NCI-H128 (cell line): ENCODE measurements around the gene SLC16A1.
"Not testable (repeated sequence)": the region's sequence is repeated elsewhere in the genome, so short reads cannot be mapped to it uniquely, and the experiment has no call there.

ENCODE experiments used
- DNase-seq: peaks from one replicate; lab custom pipeline; 2025; ENCODE audit not compliant: unreplicated experiment; lab: John Stamatoyannopoulos, UW

SLC16A1 gene

GRCh38 chr1:112927462-112927990 lies 28.5 kb downstream of the SLC16A1 start:
- DNase-seq = no peak

GRCh38 chr1:112926858-112927257 lies 29.1 kb downstream of the SLC16A1 start:
- DNase-seq = no peak

GRCh38 chr1:112925015-112925414 lies 31.0 kb downstream of the SLC16A1 start:
- DNase-seq = no peak

GRCh38 chr1:112923959-112924349 lies 32.0 kb downstream of the SLC16A1 start:
- DNase-seq = no peak

- no peak for DNase-seq
Observed at GRCh38 chr1:112923234-112923958, 32.6 kb downstream of the SLC16A1 start.

GRCh38 chr1:112911506-112912220 lies 44.3 kb downstream of the SLC16A1 start:
- DNase-seq = no peak

- no peak for DNase-seq
Observed at GRCh38 chr1:112909847-112910246, 46.1 kb downstream of the SLC16A1 start.

GRCh38 chr1:112906150-112906698 lies 49.8 kb downstream of the SLC16A1 start:
- DNase-seq = no peak

- no peak for DNase-seq
Observed at GRCh38 chr1:112905395-112906149, 50.4 kb downstream of the SLC16A1 start.

- DNase-seq = no peak
Observed at GRCh38 chr1:112904831-112905261, 51.1 kb downstream of the SLC16A1 start.

GRCh38 chr1:112904071-112904830 lies 51.7 kb downstream of the SLC16A1 start:
- no peak for DNase-seq

GRCh38 chr1:112902221-112902620 lies 53.8 kb downstream of the SLC16A1 start:
- no peak for DNase-seq

- DNase-seq = no peak
Observed at GRCh38 chr1:112901387-112901786, 54.6 kb downstream of the SLC16A1 start.

GRCh38 chr1:112896783-112897182 lies 59.2 kb downstream of the SLC16A1 start:
- no peak for DNase-seq

GRCh38 chr1:112894561-112895011 lies 61.4 kb downstream of the SLC16A1 start:
- no peak for DNase-seq

GRCh38 chr1:112894010-112894292 lies 62.0 kb downstream of the SLC16A1 start:
- DNase-seq = no peak

- no peak for DNase-seq
Observed at GRCh38 chr1:112893288-112894009, 62.5 kb downstream of the SLC16A1 start.

- not testable (repeated sequence) for DNase-seq
Observed at GRCh38 chr1:112889906-112890305, 66.1 kb downstream of the SLC16A1 start.

GRCh38 chr1:112889052-112889768 lies 66.8 kb downstream of the SLC16A1 start:
- DNase-seq = no peak
